ENCODE data around the gene APOBEC3H.

DNA sequence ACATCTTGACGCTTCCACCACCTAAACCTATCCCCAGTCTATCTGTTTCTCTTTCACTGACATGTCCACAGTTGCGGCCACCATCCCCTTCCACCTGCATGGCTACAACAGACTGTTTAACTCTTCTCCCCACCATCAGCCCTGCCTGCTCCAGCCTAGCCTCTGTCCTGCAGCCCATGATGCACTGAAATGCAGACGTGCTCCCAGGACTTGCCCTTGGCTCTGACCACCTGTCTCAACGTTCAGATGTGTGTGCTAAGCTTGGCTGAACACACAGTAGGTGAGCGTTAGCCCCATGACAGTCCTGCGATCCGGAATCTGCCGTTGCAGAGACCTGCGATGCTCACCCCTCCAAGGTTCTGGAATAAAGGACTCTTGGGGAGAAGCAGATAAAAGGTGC is 32.7 kb downstream of the APOBEC3H start:
- TF ChIP-seq, protein P1, sequence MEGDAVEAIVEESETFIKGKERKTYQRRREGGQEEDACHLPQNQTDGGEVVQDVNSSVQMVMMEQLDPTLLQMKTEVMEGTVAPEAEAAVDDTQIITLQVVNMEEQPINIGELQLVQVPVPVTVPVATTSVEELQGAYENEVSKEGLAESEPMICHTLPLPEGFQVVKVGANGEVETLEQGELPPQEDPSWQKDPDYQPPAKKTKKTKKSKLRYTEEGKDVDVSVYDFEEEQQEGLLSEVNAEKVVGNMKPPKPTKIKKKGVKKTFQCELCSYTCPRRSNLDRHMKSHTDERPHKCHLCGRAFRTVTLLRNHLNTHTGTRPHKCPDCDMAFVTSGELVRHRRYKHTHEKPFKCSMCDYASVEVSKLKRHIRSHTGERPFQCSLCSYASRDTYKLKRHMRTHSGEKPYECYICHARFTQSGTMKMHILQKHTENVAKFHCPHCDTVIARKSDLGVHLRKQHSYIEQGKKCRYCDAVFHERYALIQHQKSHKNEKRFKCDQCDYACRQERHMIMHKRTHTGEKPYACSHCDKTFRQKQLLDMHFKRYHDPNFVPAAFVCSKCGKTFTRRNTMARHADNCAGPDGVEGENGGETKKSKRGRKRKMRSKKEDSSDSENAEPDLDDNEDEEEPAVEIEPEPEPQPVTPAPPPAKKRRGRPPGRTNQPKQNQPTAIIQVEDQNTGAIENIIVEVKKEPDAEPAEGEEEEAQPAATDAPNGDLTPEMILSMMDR (IDR thresholded peaks at IDR 0.05; ENCODE audit: insufficient read depth, low read length, poor library complexity, severe bottlenecking): no peak
- TF ChIP-seq EZH2phosphoT487 (conservative IDR thresholded peaks at IDR 0.05; ENCODE audit: low read length): no peak

Data from SU-DHL-6 (cell line).